OCI-LY7 (cell line): ENCODE results near the gene SDF4. TPM values are rescaled to one million over a fixed set of nuclear protein-coding genes. Genes with fewer than 3 reads are reported as not detected.

Experiments
- BruUV-seq: library from RNA; stranded (reverse); fragments of 400-500 nt; replicated peaks from 2 replicates; lab custom pipeline; 2021; lab: Mats Ljungman, UMichigan
- CTCF ChIA-PET: fragments of 300-600 bp; sonication (Branson Sonifier 250); formaldehyde crosslinking; loops from one replicate; lab custom pipeline; 2022; ENCODE audit warnings: antibody characterized with exemption; ENCODE audit not compliant: unreplicated experiment; lab: Charles Lee
- POLR2A ChIA-PET: fragments of 300-600 bp; sonication (Branson Sonifier 250); formaldehyde crosslinking; loops from one replicate; lab custom pipeline; 2022; ENCODE audit warnings: antibody characterized with exemption; lab: Charles Lee
- DNase-seq: peaks from one replicate; pipeline ENCODE4 v3.0.0-alpha.2; 2015; ENCODE audit warnings: low spot score
- H2AFZ ChIP-seq: fragments of 200-600 bp; sonication (generic), shearing (Covaris generic); 2 replicates; pipeline ENCODE4 v1.6.1; 2014; ENCODE audit warnings: mild to moderate bottlenecking, antibody characterized with exemption, low read length, moderate library complexity
- H3K27ac ChIP-seq: fragments of 200-600 bp; sonication (generic); 2 replicates; pipeline ENCODE4 v1.5.1; 2014; ENCODE audit warnings: mixed run types, low read depth, mild to moderate bottlenecking, moderate library complexity, low read length, inconsistent platforms; ENCODE audit not compliant: poor library complexity, severe bottlenecking
- H3K36me3 ChIP-seq: fragments of 200-600 bp; sonication (generic); 2 replicates; pipeline ENCODE4 v1.6.1; 2014; ENCODE audit warnings: mild to moderate bottlenecking, antibody characterized with exemption, low read length, moderate library complexity, mixed read lengths; ENCODE audit not compliant: insufficient read depth
- H3K4me1 ChIP-seq: fragments of 200-600 bp; sonication (generic); 2 replicates; pipeline ENCODE4 v1.5.1; 2014; ENCODE audit warnings: mild to moderate bottlenecking, low read length; ENCODE audit not compliant: insufficient read depth, poor library complexity, severe bottlenecking
- H3K4me2 ChIP-seq: fragments of 200-600 bp; sonication (generic); 2 replicates; pipeline ENCODE4 v1.6.1; 2014; ENCODE audit warnings: mild to moderate bottlenecking, low read length
- H3K4me3 ChIP-seq: fragments of 200-600 bp; sonication (generic); 2 replicates; pipeline ENCODE4 v1.5.1; 2014; ENCODE audit warnings: mild to moderate bottlenecking, low read depth, low read length; ENCODE audit not compliant: poor library complexity, severe bottlenecking
- H3K79me2 ChIP-seq: fragments of 200-600 bp; sonication (generic); 2 replicates; pipeline ENCODE4 v1.6.1; 2016; ENCODE audit warnings: low read depth, mild to moderate bottlenecking, low read length, moderate library complexity, mixed read lengths; ENCODE audit not compliant: insufficient read depth
- H3K9me2 ChIP-seq: fragments of 200-600 bp; sonication (generic); 2 replicates; pipeline ENCODE4 v1.6.1; 2016; ENCODE audit warnings: mild to moderate bottlenecking, low read length, mixed read lengths; ENCODE audit not compliant: insufficient read depth
- H3K9me3 ChIP-seq: fragments of 200-600 bp; sonication (generic); 2 replicates; pipeline ENCODE4 v1.6.1; 2014; ENCODE audit warnings: mild to moderate bottlenecking, mixed run types, low read length, mixed read lengths
- H4K20me1 ChIP-seq: fragments of 200-600 bp; sonication (generic); 2 replicates; pipeline ENCODE4 v1.6.1; 2014; ENCODE audit warnings: mild to moderate bottlenecking, antibody characterized with exemption, low read length, moderate library complexity, mixed read lengths; ENCODE audit not compliant: insufficient read depth
- EZH2phosphoT487 ChIP-seq: fragments of 200-600 bp; sonication (generic); IDR thresholded peaks from 2 replicates; pipeline ENCODE4 v1.6.1; 2018; ENCODE audit warnings: low read depth, borderline replicate concordance, mild to moderate bottlenecking, mixed run types, antibody characterized with exemption, low read length, moderate library complexity, mixed read lengths
- intact Hi-C: fragments of 100-400 bp; cut with micrococcal nuclease; formaldehyde crosslinking; loops from one replicate; pipeline ENCODE4 v1.10.0; 2022; ENCODE audit not compliant: unreplicated experiment
- total RNA-seq, 2 experiments: library from RNA; depleted of rRNA in 1 of 2; stranded (reverse); fragments of >200 nt in 1 of 2; shearing (Covaris generic) in 1 of 2; gene quantifications; 2 replicates each; pipeline ENCODE4 v1.2.3, GENCODE V29; 2014 to 2022
- TF ChIP-seq, protein P1 (sequence below): fragments of 200-600 bp; sonication (generic); conservative IDR thresholded peaks from 2 replicates; pipeline ENCODE4 v1.5.1; 2014; ENCODE audit warnings: mild to moderate bottlenecking, antibody characterized with exemption, low read length, moderate library complexity, mixed read lengths

The SDF4 gene
- total RNA-seq, 2 experiments from 2014 or later, result 47.7 to 85.7 TPM

DNA sequence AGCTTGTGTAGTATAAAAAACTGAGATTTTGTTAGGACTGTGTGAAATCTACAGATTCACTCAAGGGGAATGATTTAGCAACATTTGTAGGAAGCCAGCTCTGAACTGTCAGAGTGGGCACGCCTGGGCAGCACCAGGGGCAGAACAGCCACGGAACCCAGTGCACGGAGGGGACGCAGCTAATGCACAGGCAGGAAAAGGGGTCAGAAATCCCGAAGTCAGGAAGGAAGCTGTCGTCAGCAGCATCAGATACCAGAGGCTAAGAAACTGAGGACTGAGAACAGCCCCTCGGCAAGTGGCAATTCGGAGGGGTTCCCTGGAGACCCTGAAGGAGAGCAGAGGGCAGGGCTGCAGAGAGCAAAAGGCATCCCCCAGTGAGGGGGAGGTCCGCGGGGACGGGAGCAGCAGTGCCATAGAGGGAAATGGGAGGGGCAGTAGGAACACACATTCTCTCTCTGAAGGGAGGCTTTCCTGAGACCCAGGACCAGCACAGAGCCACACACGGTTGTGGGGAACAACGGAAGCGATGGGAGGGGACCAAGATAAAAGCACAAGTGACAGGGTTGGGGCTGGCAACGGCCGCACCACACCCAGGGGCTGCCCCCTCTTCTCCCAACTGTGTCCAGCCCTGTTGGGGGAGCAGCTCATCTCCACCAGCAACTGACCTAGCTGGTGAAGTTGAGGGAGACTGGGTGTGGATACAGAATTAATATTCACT, 29.2 kb upstream of the SDF4 start:
- CTCF ChIA-PET, result no interaction called here
- Histone ChIP-seq H3K27ac (no peak overlapping the region), H3K4me1 (no peaks in the 10 kb centered on the region), H3K4me2 (no peak overlapping the region), H3K79me2 (no peaks in the 10 kb centered on the region), H2AFZ (no peak overlapping the region), H3K36me3 (peaks cover 83% of the 10 kb centered on the region), H3K9me3 (no peaks in the 10 kb centered on the region), H3K9me2 (no peaks in the 10 kb centered on the region), H3K4me3 (no peak overlapping the region), H4K20me1 (no peaks in the 10 kb centered on the region)
- no TSS peak for BruUV-seq
- intact Hi-C loops, result no loop called here
- DNase-seq, result no peak
- POLR2A ChIA-PET, result interaction anchor here (0.7 to 0.8 kb wide), 2 partner anchors 12 to 145 kb away, joined by 3 read pairs; partner anchors contain the start of genes C1orf159 and UBE2J2
- TF ChIP-seq EZH2phosphoT487, result no peak
- TF ChIP-seq, protein P1, sequence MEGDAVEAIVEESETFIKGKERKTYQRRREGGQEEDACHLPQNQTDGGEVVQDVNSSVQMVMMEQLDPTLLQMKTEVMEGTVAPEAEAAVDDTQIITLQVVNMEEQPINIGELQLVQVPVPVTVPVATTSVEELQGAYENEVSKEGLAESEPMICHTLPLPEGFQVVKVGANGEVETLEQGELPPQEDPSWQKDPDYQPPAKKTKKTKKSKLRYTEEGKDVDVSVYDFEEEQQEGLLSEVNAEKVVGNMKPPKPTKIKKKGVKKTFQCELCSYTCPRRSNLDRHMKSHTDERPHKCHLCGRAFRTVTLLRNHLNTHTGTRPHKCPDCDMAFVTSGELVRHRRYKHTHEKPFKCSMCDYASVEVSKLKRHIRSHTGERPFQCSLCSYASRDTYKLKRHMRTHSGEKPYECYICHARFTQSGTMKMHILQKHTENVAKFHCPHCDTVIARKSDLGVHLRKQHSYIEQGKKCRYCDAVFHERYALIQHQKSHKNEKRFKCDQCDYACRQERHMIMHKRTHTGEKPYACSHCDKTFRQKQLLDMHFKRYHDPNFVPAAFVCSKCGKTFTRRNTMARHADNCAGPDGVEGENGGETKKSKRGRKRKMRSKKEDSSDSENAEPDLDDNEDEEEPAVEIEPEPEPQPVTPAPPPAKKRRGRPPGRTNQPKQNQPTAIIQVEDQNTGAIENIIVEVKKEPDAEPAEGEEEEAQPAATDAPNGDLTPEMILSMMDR, result no peak

DNA sequence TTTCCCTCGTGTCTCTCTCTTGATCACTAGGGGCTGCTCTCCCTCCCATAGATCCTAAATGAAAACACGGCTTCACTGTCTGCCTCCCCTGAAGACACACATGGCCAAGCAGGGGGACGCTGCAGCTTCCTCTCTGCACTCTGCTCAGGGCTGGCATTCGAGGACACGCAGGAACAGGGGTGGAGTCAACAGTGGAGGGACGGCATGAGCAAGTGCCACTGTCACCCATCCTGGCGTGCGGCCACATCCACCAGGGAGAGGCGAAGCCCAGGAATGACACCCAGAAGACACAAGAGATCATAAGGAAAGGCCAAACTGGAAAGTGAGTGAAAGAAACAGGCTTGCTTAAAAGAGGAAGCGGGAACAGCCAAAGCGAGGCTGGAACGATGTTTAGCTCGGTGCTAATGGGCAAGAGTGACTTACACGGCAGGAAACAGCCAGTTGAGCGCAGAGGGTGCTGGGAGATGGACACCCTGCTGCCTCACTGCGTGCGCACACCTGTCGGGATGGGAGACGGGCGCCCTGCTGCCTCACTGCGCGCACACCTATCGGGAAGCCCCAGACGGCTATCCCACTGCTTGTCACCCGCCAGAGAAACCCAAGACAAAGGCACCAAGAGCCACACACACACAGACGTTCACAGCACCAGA, 28.3 kb upstream of the SDF4 start:
- H3K9me3 ChIP-seq, result no peaks in the 10 kb centered on the region
- H3K9me2 ChIP-seq, result no peaks in the 10 kb centered on the region
- H3K4me2 ChIP-seq, result no peak overlapping the region
- H3K36me3 ChIP-seq, result peaks cover 83% of the 10 kb centered on the region
- DNase-seq, result no peak
- H2AFZ ChIP-seq, result no peak overlapping the region
- TF ChIP-seq EZH2phosphoT487, result no peak
- TF ChIP-seq, protein P1, result no peak
- no peaks in the 10 kb centered on the region for H4K20me1 ChIP-seq
- no peak overlapping the region for H3K27ac ChIP-seq
- intact Hi-C loops, result no loop called here
- CTCF ChIA-PET, result no interaction called here
- H3K4me1 ChIP-seq, result no peaks in the 10 kb centered on the region
- POLR2A ChIA-PET, result no interaction called here
- H3K79me2 ChIP-seq, result no peaks in the 10 kb centered on the region
- H3K4me3 ChIP-seq, result no peak overlapping the region
- BruUV-seq, result no TSS peak

DNA sequence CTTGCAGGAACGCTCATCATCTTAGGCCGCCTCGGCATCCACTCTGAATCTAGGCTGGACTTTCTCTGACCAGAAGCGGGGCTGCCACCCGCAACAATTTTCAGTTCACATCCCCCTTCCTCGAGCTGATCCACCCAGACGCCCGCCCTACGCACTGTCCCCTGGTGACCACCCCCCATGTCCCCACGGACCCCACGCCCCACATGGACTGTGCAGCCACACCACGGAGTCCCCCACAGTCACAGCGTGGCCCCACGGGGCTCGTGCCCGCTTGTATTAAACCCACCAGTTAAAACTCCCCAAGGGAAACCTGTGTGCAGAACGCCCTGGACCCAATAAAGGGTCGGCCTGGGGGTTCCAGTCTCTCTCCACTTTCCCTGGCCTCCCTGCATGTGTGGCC, 27.7 kb upstream of the SDF4 start:
- Histone ChIP-seq H4K20me1 (no peaks in the 10 kb centered on the region), H3K4me3 (no peak overlapping the region)

More for the DNA sequence above, 27.7 kb upstream of the SDF4 start:
- Histone ChIP-seq H3K4me2 (no peak overlapping the region), H2AFZ (no peak overlapping the region), H3K4me1 (no peaks in the 10 kb centered on the region), H3K36me3 (peaks cover 83% of the 10 kb centered on the region), H3K27ac (no peak overlapping the region), H3K9me3 (no peaks in the 10 kb centered on the region), H3K79me2 (no peaks in the 10 kb centered on the region), H3K9me2 (no peaks in the 10 kb centered on the region)
- no TSS peak for BruUV-seq
- DNase-seq, result no peak
- TF ChIP-seq, protein P1, result no peak
- ChIA-PET CTCF (no interaction called here), POLR2A (no interaction called here)
- intact Hi-C loops, result no loop called here
